Breast epithelium (tissue), 4 donors: Measurements from ENCODE around the gene TANC1. TPM values are rescaled to one million over a fixed set of nuclear protein-coding genes. Genes with fewer than 3 reads are reported as not detected.

ENCODE experiments used
- DNase-seq, 2 donors: peaks; one replicate each; pipeline ENCODE4 v3.0.0-alpha.2; 2019; ENCODE audit warnings: low spot score in 2 of 2
- H3K27ac ChIP-seq, 2 donors: fragments of 200-600 bp; sonication (generic) in 1 of 2; one replicate each; pipeline ENCODE4 v1.5.1; 2016 to 2019; ENCODE audit warnings: mild to moderate bottlenecking in 1 of 2
- H3K27me3 ChIP-seq, 2 donors: fragments of 200-600 bp; sonication (generic) in 1 of 2; one replicate each; pipeline versions ENCODE4 v1.5.1 to v1.6.0; 2017 to 2019; ENCODE audit warnings: control low read depth in 1 of 2, mild to moderate bottlenecking in 1 of 2
- H3K36me3 ChIP-seq: fragments of 200-600 bp; one replicate; pipeline ENCODE4 v1.5.1; 2019
- H3K4me1 ChIP-seq, 2 donors: fragments of 200-600 bp; sonication (generic); one replicate each; pipeline ENCODE4 v1.5.1; 2016 to 2019; ENCODE audit warnings: control low read depth in 1 of 2
- H3K4me3 ChIP-seq, 3 donors: fragments of 200-600 bp; sonication (generic); 1 replicate in 2 of 3; 2 replicates in 1 of 3; pipeline ENCODE4 v1.5.1; 2016 to 2019; ENCODE audit warnings: mild to moderate bottlenecking in 3 of 3, moderate library complexity in 2 of 3
- H3K9me3 ChIP-seq, 2 donors: fragments of 200-600 bp; sonication (generic) in 1 of 2; one replicate each; pipeline ENCODE4 v1.5.1; 2016 to 2019; ENCODE audit warnings: control low read depth in 1 of 2
- CTCF ChIP-seq, 3 donors: fragments of 450-650 bp; IDR thresholded peaks; one replicate each; pipeline ENCODE4 v1.5.1; 2016 to 2017; ENCODE audit warnings: antibody characterized with exemption in 3 of 3, mild to moderate bottlenecking in 3 of 3, moderate library complexity in 3 of 3
- POLR2A ChIP-seq: fragments of 450-650 bp; IDR thresholded peaks from one replicate; pipeline ENCODE4 v1.6.1; 2016; ENCODE audit warnings: antibody characterized with exemption, mild to moderate bottlenecking, moderate library complexity
- POLR2AphosphoS5 ChIP-seq, 3 donors: sonication (generic); formaldehyde crosslinking; IDR thresholded peaks; one replicate each; pipeline ENCODE4 v1.6.1; 2017; ENCODE audit warnings: antibody characterized with exemption in 3 of 3
- intact Hi-C: fragments of 100-400 bp; cut with DNase I; formaldehyde crosslinking; loops from one replicate; pipeline ENCODE4 v1.15.1; 2023; ENCODE audit warnings: low total_unique reads
- total RNA-seq, 3 donors: library from RNA; depleted of rRNA; stranded (reverse); fragments of >200 nt; gene quantifications; one replicate each; pipeline ENCODE4 v1.1.0, GENCODE V29; 2016

TANC1 gene
- total RNA-seq, 3 donors from 2014 or later, result 18.9 to 62.3 (median 58.4) TPM

GRCh38 chr2:159270744-159271379, 302.4 kb downstream of the TANC1 start:
- H3K9me3 ChIP-seq, result no peaks in the 10 kb centered on the region
- no peak for DNase-seq
- H3K27me3 ChIP-seq, result no peaks in the 10 kb centered on the region
- no peak overlapping the region for H3K4me3 ChIP-seq
- intact Hi-C loops, result no loop called here
- H3K27ac ChIP-seq, result no peak overlapping the region
- no peaks in the 10 kb centered on the region for H3K4me1 ChIP-seq
- no peak for TF ChIP-seq POLR2AphosphoS5 (IDR thresholded peaks at IDR 0.05)
- TF ChIP-seq CTCF (IDR thresholded peaks at IDR 0.05), result no peak
- TF ChIP-seq POLR2A, result no peak
- H3K36me3 ChIP-seq, result no peaks in the 10 kb centered on the region

- TF ChIP-seq POLR2AphosphoS5 (IDR thresholded peaks at IDR 0.05) (no peak), CTCF (IDR thresholded peaks at IDR 0.05) (no peak), POLR2A (no peak)
- no peak overlapping the region for H3K27ac ChIP-seq
- no peaks in the 10 kb centered on the region for H3K9me3 ChIP-seq
- H3K27me3 ChIP-seq, result no peaks in the 10 kb centered on the region
- no peak overlapping the region for H3K4me3 ChIP-seq
- intact Hi-C loops, result no loop called here
- DNase-seq, result no peak
- H3K36me3 ChIP-seq, result no peaks in the 10 kb centered on the region
- no peaks in the 10 kb centered on the region for H3K4me1 ChIP-seq
These were observed 303.7 kb downstream of the TANC1 start for GRCh38 chr2:159272156-159272555.

- intact Hi-C loops, result no loop called here
- no peaks in the 10 kb centered on the region for H3K9me3 ChIP-seq
- TF ChIP-seq POLR2A (no peak), POLR2AphosphoS5 (IDR thresholded peaks at IDR 0.05) (no peak), CTCF (IDR thresholded peaks at IDR 0.05) (no peak)
- no peaks in the 10 kb centered on the region for H3K4me1 ChIP-seq
- H3K27ac ChIP-seq, result no peak overlapping the region
- H3K36me3 ChIP-seq, result peaks cover 5% of the 10 kb centered on the region
- no peak for DNase-seq
- H3K4me3 ChIP-seq, result no peak overlapping the region
- no peaks in the 10 kb centered on the region for H3K27me3 ChIP-seq
These were observed 306.7 kb downstream of the TANC1 start for GRCh38 chr2:159275111-159275510.

GRCh38 chr2:159279700-159280099, 311.3 kb downstream of the TANC1 start:
- TF ChIP-seq POLR2AphosphoS5 (IDR thresholded peaks at IDR 0.05), result no peak
- TF ChIP-seq POLR2A, result no peak
- no peak for TF ChIP-seq CTCF (IDR thresholded peaks at IDR 0.05)
- intact Hi-C loops, result no loop called here
- H3K27ac ChIP-seq, result no peak overlapping the region

GRCh38 chr2:159281002-159281401, 312.6 kb downstream of the TANC1 start:
- no peaks in the 10 kb centered on the region for H3K27me3 ChIP-seq
- no peak for DNase-seq
- H3K4me1 ChIP-seq, result no peaks in the 10 kb centered on the region
- H3K4me3 ChIP-seq, result no peak overlapping the region
- H3K27ac ChIP-seq, result no peak overlapping the region
- H3K36me3 ChIP-seq, result peaks cover 5% of the 10 kb centered on the region
- no peaks in the 10 kb centered on the region for H3K9me3 ChIP-seq
- no peak for TF ChIP-seq POLR2A
- TF ChIP-seq CTCF (IDR thresholded peaks at IDR 0.05), result no peak
- intact Hi-C loops, result no loop called here

More at GRCh38 chr2:159279700-159280099, 311.3 kb downstream of the TANC1 start:
- H3K4me1 ChIP-seq, result no peaks in the 10 kb centered on the region
- H3K9me3 ChIP-seq, result no peaks in the 10 kb centered on the region
- DNase-seq, result no peak
- H3K4me3 ChIP-seq, result no peak overlapping the region
- no peaks in the 10 kb centered on the region for H3K27me3 ChIP-seq
- peaks cover 5% of the 10 kb centered on the region for H3K36me3 ChIP-seq

Other genes with a start within 250 kb of the TANC1 start
- not detected for gene DAPL1, start 173.3 kb upstream of the TANC1 start, total RNA-seq